HepG2 (cell line): ENCODE measurements around the gene FBXL20.

Source experiments
- CHCHD3 ChIP-seq: sonication (generic); formaldehyde crosslinking; IDR thresholded peaks from 2 replicates; pipeline ENCODE4 v1.8.0; 2022; ENCODE audit warnings: mild to moderate bottlenecking, missing genetic modification reagents, moderate library complexity
- ZBTB7A ChIP-seq: sonication (generic); formaldehyde crosslinking; IDR thresholded peaks from 2 replicates; pipeline ENCODE4 v1.8.0; 2022; ENCODE audit warnings: mild to moderate bottlenecking, missing genetic modification reagents
- TF ChIP-seq, protein P1 (sequence below): sonication (generic); formaldehyde crosslinking; IDR thresholded peaks from 2 replicates; pipeline ENCODE4 v1.5.0; 2020; ENCODE audit warnings: mild to moderate bottlenecking, missing genetic modification reagents, moderate library complexity

DNA sequence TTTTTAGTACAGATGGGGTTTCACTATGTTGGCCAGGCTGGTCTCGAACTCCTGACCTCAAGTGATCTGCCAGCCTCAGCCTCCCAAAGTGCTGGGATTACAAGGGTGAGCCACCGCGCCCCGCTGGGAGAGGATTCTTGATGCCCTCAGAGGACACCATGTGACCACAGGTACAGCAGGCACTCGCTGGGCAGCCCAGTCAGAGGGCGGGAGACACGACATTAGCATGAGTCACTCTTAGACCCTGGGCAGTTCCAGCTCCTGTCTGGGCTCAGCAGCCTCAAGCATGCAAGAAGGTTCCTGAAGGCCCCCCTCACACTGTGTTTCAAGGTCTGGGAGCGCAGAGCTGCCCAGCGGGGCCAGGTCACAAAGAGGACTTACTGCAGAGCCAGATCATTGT, 187.6 kb downstream of the FBXL20 start:
- no peak for TF ChIP-seq CHCHD3
- TF ChIP-seq, protein P1, sequence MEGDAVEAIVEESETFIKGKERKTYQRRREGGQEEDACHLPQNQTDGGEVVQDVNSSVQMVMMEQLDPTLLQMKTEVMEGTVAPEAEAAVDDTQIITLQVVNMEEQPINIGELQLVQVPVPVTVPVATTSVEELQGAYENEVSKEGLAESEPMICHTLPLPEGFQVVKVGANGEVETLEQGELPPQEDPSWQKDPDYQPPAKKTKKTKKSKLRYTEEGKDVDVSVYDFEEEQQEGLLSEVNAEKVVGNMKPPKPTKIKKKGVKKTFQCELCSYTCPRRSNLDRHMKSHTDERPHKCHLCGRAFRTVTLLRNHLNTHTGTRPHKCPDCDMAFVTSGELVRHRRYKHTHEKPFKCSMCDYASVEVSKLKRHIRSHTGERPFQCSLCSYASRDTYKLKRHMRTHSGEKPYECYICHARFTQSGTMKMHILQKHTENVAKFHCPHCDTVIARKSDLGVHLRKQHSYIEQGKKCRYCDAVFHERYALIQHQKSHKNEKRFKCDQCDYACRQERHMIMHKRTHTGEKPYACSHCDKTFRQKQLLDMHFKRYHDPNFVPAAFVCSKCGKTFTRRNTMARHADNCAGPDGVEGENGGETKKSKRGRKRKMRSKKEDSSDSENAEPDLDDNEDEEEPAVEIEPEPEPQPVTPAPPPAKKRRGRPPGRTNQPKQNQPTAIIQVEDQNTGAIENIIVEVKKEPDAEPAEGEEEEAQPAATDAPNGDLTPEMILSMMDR (CRISPR knock-in tag): no peak
- TF ChIP-seq ZBTB7A (CRISPR knock-in tag): no peak
